WERI-Rb-1 (cell line): ENCODE data around the gene CES2.

ENCODE experiments used
- DNase-seq: peaks from one replicate; pipeline ENCODE4 v3.0.0-alpha.2; 2020
- H3K27ac ChIP-seq: fragments of 250-450 bp; sonication (Bioruptor Pico); 2 replicates; pipeline ENCODE4 v1.5.1; 2020; ENCODE audit warnings: mild to moderate bottlenecking, moderate library complexity
- H3K27me3 ChIP-seq: fragments of 250-450 bp; sonication (Bioruptor Pico); 2 replicates; pipeline ENCODE4 v1.5.1; 2021; ENCODE audit warnings: mild to moderate bottlenecking, low read depth, moderate library complexity; ENCODE audit not compliant: insufficient read depth, severe bottlenecking
- H3K36me3 ChIP-seq: fragments of 250-450 bp; sonication (Bioruptor Pico); 2 replicates; pipeline ENCODE4 v1.5.1; 2020; ENCODE audit warnings: mild to moderate bottlenecking, moderate library complexity
- H3K4me3 ChIP-seq: 2 replicates; pipeline ENCODE4 v1.5.1; 2011; ENCODE audit warnings: low read depth, mild to moderate bottlenecking, control low read depth, low read length
- H3K9me3 ChIP-seq: fragments of 250-450 bp; sonication (Bioruptor Pico); 2 replicates; pipeline ENCODE4 v1.5.1; 2021; ENCODE audit warnings: mild to moderate bottlenecking, moderate library complexity; ENCODE audit not compliant: severe bottlenecking
- CTCF ChIP-seq: IDR thresholded peaks from 2 replicates; pipeline ENCODE4 v1.5.1; 2011; ENCODE audit warnings: low read depth, mild to moderate bottlenecking, control low read depth, inconsistent platforms, low read length

CES2 gene

GRCh38 chr16:66908762-66909559, 26.4 kb upstream of the CES2 start:
- DNase-seq, result no peak

GRCh38 chr16:66910175-66910940, 25.0 kb upstream of the CES2 start:
- Histone ChIP-seq H3K27me3 (no peaks in the 10 kb centered on the region), H3K4me3 (no peak overlapping the region), H3K36me3 (no peaks in the 10 kb centered on the region), H3K27ac (no peak overlapping the region; the same call in 1 of the 2 replicates), H3K9me3 (no peaks in the 10 kb centered on the region)
- TF ChIP-seq CTCF, result no peak
- no peak for DNase-seq

More at GRCh38 chr16:66908762-66909559, 26.4 kb upstream of the CES2 start:
- no peak for TF ChIP-seq CTCF
- no peaks in the 10 kb centered on the region for H3K9me3 ChIP-seq
- H3K27ac ChIP-seq, result no peak overlapping the region
- H3K27me3 ChIP-seq, result no peaks in the 10 kb centered on the region
- H3K4me3 ChIP-seq, result no peak overlapping the region
- no peaks in the 10 kb centered on the region for H3K36me3 ChIP-seq

GRCh38 chr16:66911112-66911511, 24.2 kb upstream of the CES2 start:
- Histone ChIP-seq H3K27ac (no peak overlapping the region), H3K4me3 (no peak overlapping the region), H3K9me3 (no peaks in the 10 kb centered on the region), H3K36me3 (no peaks in the 10 kb centered on the region), H3K27me3 (no peaks in the 10 kb centered on the region)
- TF ChIP-seq CTCF, result no peak
- no peak for DNase-seq

- no peak for DNase-seq
- no peaks in the 10 kb centered on the region for H3K27me3 ChIP-seq
- no peaks in the 10 kb centered on the region for H3K36me3 ChIP-seq
- H3K27ac ChIP-seq, result no peak overlapping the region
- H3K4me3 ChIP-seq, result no peak overlapping the region
- no peaks in the 10 kb centered on the region for H3K9me3 ChIP-seq
- no peak for TF ChIP-seq CTCF
Measured at GRCh38 chr16:66911801-66912200, 23.5 kb upstream of the CES2 start.

DNA sequence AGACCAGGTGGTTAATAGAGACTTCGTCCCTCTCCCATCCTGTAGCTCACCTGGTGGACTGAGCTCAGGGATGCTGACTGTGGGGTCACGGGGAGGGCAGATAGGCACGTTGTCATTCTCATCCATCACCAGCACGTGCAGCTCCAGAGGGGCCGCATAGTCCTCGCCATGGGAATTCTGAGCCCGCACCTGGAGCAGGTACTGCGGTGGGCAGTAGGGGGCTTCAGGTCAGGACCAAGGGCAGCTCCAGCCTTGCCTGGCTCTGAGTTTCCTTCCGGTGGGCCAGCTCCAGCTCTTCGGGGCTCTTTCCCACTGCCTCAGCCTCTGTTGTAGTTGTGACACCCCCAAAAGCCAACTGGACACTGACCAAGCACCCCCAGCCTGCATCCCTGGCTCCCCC, 22.2 kb upstream of the CES2 start:
- DNase-seq, result no peak
- Histone ChIP-seq H3K4me3 (no peak overlapping the region), H3K27me3 (no peaks in the 10 kb centered on the region), H3K36me3 (no peaks in the 10 kb centered on the region), H3K27ac (no peak overlapping the region), H3K9me3 (no peaks in the 10 kb centered on the region)
- TF ChIP-seq CTCF, result no peak
